ENCODE results near the gene SLC2A1. TPM values are rescaled to one million over a fixed set of nuclear protein-coding genes. Genes with fewer than 3 reads are reported as not detected.
"Not testable (repeated sequence)": the region's sequence is repeated elsewhere in the genome, so short reads cannot be mapped to it uniquely, and the experiment has no call there.

The SLC2A1 gene
- total RNA-seq, 1 experiment from 2014 or later: 83.8 TPM

DNA sequence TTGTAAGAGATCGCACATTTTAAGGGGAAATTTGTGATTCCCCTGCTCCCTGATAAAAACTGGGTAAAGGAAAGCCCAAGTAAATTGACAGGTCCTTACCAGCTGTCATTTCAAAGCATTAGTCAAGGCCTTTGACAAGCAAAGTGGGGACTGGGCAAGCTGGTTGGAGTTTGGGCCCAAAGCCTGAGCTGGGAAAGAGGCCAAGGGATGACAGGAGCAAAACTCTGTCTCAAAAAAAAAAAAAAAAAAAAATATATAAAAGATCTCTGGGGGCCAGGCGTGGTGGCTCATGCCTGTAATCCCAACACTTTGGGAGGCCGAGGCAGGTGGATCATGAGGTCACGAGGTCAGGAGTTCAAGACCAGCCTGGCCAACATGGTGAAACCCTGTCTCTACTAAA, 36.9 kb downstream of the SLC2A1 start:
- DNase-seq: no peak
- Histone ChIP-seq H3K79me2 (ENCODE audit: low read length) (no peaks in the 10 kb centered on the region), H2AFZ (ENCODE audit: low read length) (no peak overlapping the region), H3K27ac (ENCODE audit: low read length) (no peak overlapping the region), H3K9me3 (ENCODE audit: low read length) (no peaks in the 10 kb centered on the region; the same call in 1 of the 2 replicates), H3K9me2 (replicated peaks; ENCODE audit: insufficient read depth, low read length) (no peaks in the 10 kb centered on the region), H3K27me3 (ENCODE audit: low read length) (no peaks in the 10 kb centered on the region), H3K9ac (ENCODE audit: low read length) (no peak overlapping the region), H3K36me3 (ENCODE audit: insufficient read depth, low read length) (peaks cover 7% of the 10 kb centered on the region; the same call in 1 of the 2 replicates), H3K4me2 (ENCODE audit: low read depth, low read length, poor library complexity, severe bottlenecking) (no peak overlapping the region), H4K20me1 (ENCODE audit: insufficient read depth, low read depth, low read length) (no peaks in the 10 kb centered on the region), H3K4me3 (ENCODE audit: low read length) (no peak overlapping the region), H3K4me1 (ENCODE audit: low read length) (peaks cover 30% of the 10 kb centered on the region)

DNA sequence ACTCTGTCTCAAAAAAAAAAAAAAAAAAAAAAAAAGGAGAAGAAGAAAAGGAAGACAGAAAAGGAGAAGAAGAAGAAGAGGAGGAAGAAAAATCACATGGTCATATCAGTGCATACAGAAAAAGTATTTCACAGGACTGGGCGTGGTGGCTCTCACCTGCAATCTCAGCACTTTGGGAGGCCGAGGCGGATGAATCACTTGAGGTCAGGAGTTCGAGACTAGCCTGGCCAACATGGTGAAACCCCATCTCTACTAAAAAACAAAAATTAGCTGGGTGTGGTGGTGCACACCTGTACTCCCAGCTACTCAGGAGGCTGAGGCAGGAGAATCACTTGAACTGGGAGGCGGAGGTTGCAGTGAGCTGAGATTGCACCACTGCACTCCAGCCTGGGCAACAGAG, 39.0 kb downstream of the SLC2A1 start:
- H3K9me3 ChIP-seq (ENCODE audit: low read length); H3K4me3 ChIP-seq (ENCODE audit: low read length); H3K27me3 ChIP-seq (ENCODE audit: low read length); H3K36me3 ChIP-seq (ENCODE audit: insufficient read depth, low read length); H3K27ac ChIP-seq (ENCODE audit: low read length); H3K79me2 ChIP-seq (ENCODE audit: low read length); H2AFZ ChIP-seq (ENCODE audit: low read length); DNase-seq; H3K9me2 ChIP-seq (replicated peaks; ENCODE audit: insufficient read depth, low read length); H3K9ac ChIP-seq (ENCODE audit: low read length); H4K20me1 ChIP-seq (ENCODE audit: insufficient read depth, low read depth, low read length); H3K4me2 ChIP-seq (ENCODE audit: low read depth, low read length, poor library complexity, severe bottlenecking): not testable (repeated sequence)
- H3K4me1 ChIP-seq (ENCODE audit: low read length): peaks cover 10% of the 10 kb centered on the region

DNA sequence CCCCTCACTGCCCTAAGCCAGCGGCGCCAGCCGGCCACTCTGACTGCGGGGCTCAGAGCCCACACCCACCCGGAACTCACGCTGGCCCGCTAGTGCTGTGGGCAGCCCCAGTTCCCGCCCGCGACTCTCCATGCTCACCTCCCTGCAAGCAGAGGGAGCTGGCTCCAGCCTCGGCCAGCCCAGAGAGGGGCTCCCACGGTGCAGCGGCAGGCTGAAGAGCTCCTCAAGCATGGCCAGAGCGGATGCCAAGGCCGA, 41.5 kb downstream of the SLC2A1 start:
- Histone ChIP-seq H3K4me2 (ENCODE audit: low read depth, low read length, poor library complexity, severe bottlenecking) (no peak overlapping the region), H4K20me1 (ENCODE audit: insufficient read depth, low read depth, low read length) (no peaks in the 10 kb centered on the region), H3K36me3 (ENCODE audit: insufficient read depth, low read length) (no peaks in the 10 kb centered on the region; the same call in 1 of the 2 replicates)

DNA sequence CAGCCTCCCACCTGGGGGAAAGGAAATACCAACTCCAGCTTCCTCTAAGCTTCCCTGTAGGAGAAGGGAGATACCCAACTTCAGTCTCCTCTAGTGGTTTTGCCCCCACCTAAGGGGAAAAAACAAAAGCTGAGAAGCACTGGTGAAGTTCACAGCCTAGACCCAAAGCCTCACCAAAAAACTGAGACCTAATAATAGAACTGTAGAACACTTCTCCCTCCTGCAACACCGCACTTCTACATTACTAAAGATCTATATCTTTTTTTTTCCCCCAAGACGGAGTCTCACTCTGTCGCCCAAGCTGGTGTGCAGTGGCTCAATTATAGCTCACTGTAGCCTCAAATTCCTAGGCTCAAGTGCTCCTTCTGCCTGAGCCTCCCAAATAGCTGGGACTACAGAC, 43.2 kb downstream of the SLC2A1 start:
- Histone ChIP-seq H2AFZ (ENCODE audit: low read length) (no peak overlapping the region), H3K9me2 (replicated peaks; ENCODE audit: insufficient read depth, low read length) (no peaks in the 10 kb centered on the region), H3K9ac (ENCODE audit: low read length) (no peak overlapping the region), H3K4me1 (ENCODE audit: low read length) (no peaks in the 10 kb centered on the region), H3K4me3 (ENCODE audit: low read length) (no peak overlapping the region), H3K79me2 (ENCODE audit: low read length) (no peaks in the 10 kb centered on the region), H3K27me3 (ENCODE audit: low read length) (no peaks in the 10 kb centered on the region), H3K27ac (ENCODE audit: low read length) (no peak overlapping the region), H3K4me2 (ENCODE audit: low read depth, low read length, poor library complexity, severe bottlenecking) (no peak overlapping the region), H4K20me1 (ENCODE audit: insufficient read depth, low read depth, low read length) (no peaks in the 10 kb centered on the region), H3K9me3 (ENCODE audit: low read length) (peaks cover 11% of the 10 kb centered on the region), H3K36me3 (ENCODE audit: insufficient read depth, low read length) (no peaks in the 10 kb centered on the region; the same call in 1 of the 2 replicates)
- DNase-seq: no peak

More for the DNA sequence above, 41.5 kb downstream of the SLC2A1 start:
- Histone ChIP-seq H3K9ac (ENCODE audit: low read length) (no peak overlapping the region), H3K79me2 (ENCODE audit: low read length) (no peaks in the 10 kb centered on the region), H3K4me1 (ENCODE audit: low read length) (no peaks in the 10 kb centered on the region), H2AFZ (ENCODE audit: low read length) (no peak overlapping the region), H3K27ac (ENCODE audit: low read length) (no peak overlapping the region), H3K9me2 (replicated peaks; ENCODE audit: insufficient read depth, low read length) (no peaks in the 10 kb centered on the region), H3K9me3 (ENCODE audit: low read length) (peaks cover 11% of the 10 kb centered on the region), H3K4me3 (ENCODE audit: low read length) (no peak overlapping the region), H3K27me3 (ENCODE audit: low read length) (no peaks in the 10 kb centered on the region)
- no peak for DNase-seq

DNA sequence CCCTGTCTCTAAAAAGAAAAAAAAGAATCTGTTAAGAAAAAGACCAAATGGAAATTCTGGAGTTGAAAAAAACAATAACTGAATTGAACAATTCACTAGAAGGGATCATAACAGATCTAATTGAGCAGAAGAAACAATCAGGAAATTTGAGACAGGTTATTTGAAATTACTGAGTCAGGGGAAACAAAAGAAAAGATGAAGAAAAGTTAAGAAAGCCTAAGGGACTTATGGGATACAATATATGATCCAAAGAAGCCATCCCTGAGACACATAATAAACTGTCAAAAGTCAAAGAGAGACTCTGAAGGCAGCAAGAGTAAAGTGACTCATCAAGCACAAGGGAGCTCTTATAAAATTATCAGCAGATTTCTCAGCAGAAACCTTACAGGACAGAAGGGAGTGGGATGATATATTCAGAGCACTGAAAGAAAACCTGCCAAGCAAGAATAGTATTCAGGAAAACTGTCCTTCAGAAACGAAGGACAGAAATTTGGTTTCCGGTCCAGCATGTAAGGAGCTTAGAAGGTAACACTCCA, 44.5 kb downstream of the SLC2A1 start:
- DNase-seq: peak; percentile 48
- Histone ChIP-seq H3K27ac (ENCODE audit: low read length) (no peak overlapping the region), H3K36me3 (ENCODE audit: insufficient read depth, low read length) (no peaks in the 10 kb centered on the region; the same call in 1 of the 2 replicates), H3K79me2 (ENCODE audit: low read length) (no peaks in the 10 kb centered on the region), H3K9me3 (ENCODE audit: low read length) (peaks cover 11% of the 10 kb centered on the region), H3K4me2 (ENCODE audit: low read depth, low read length, poor library complexity, severe bottlenecking) (no peak overlapping the region), H4K20me1 (ENCODE audit: insufficient read depth, low read depth, low read length) (no peaks in the 10 kb centered on the region), H3K27me3 (ENCODE audit: low read length) (no peaks in the 10 kb centered on the region), H2AFZ (ENCODE audit: low read length) (no peak overlapping the region), H3K9ac (ENCODE audit: low read length) (no peak overlapping the region), H3K9me2 (replicated peaks; ENCODE audit: insufficient read depth, low read length) (no peaks in the 10 kb centered on the region), H3K4me1 (ENCODE audit: low read length) (no peaks in the 10 kb centered on the region), H3K4me3 (ENCODE audit: low read length) (no peak overlapping the region)

DNA sequence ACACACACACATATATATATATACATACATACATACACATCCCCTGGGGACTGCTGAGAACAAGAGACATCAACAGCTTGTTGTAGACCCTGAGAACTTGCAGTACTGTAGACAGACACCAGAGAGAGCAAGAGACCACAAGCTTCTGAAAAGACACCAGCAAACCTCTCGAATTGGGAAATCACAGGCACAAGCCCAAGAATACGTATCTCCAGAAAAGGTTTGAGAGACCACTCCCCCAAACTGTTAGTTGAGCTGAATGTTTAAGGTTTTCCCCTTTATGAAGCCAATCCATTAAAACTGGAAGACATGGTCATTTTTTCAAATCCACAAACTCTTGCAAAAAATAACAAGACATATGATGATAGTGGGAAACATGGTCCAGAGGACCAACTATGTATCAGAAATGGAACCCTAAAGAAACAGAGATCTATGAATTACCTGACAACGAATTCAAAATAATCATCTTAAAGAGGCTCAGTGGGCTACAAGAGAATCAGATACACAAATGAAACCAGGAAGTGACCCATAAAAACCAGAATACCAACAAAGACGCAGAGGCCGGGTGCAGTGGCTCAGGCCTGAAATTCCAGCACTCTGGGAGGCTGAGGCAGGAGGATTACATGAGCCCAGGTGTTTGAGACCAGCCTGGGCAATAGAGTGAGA, 45.1 kb downstream of the SLC2A1 start:
- Histone ChIP-seq H3K79me2 (ENCODE audit: low read length) (no peaks in the 10 kb centered on the region), H3K9ac (ENCODE audit: low read length) (no peak overlapping the region), H3K4me1 (ENCODE audit: low read length) (no peaks in the 10 kb centered on the region), H3K4me3 (ENCODE audit: low read length) (no peak overlapping the region), H3K36me3 (ENCODE audit: insufficient read depth, low read length) (no peaks in the 10 kb centered on the region; the same call in 1 of the 2 replicates), H3K4me2 (ENCODE audit: low read depth, low read length, poor library complexity, severe bottlenecking) (no peak overlapping the region), H3K9me2 (replicated peaks; ENCODE audit: insufficient read depth, low read length) (no peaks in the 10 kb centered on the region), H3K27me3 (ENCODE audit: low read length) (no peaks in the 10 kb centered on the region), H4K20me1 (ENCODE audit: insufficient read depth, low read depth, low read length) (no peaks in the 10 kb centered on the region), H3K27ac (ENCODE audit: low read length) (no peak overlapping the region), H2AFZ (ENCODE audit: low read length) (no peak overlapping the region), H3K9me3 (ENCODE audit: low read length) (peaks cover 11% of the 10 kb centered on the region)
- peak; percentile 87 for DNase-seq

DNA sequence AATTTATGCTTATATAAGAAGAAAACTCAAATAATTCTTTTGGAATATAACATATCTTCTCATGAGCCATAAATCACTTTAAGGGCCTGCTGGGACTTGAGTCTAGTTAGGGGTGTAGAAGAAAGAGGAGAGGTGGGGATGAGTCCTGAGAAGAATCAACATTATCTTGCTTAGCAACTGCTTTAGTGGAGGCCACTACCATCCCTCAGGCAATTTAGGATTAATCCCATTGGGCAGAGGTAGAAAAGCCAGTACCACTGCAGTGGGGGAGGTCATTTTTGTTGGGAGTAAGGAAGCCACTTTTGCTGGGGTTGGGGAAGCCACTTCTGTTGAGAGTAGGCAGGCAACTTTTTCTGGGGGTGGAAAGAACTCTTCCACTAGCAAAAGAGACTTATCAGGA, 47.7 kb downstream of the SLC2A1 start:
- H3K36me3 ChIP-seq (ENCODE audit: insufficient read depth, low read length): no peaks in the 10 kb centered on the region; the same call in 1 of the 2 replicates
- no peak overlapping the region for H2AFZ ChIP-seq (ENCODE audit: low read length)
- H4K20me1 ChIP-seq (ENCODE audit: insufficient read depth, low read depth, low read length): no peaks in the 10 kb centered on the region
- H3K9me2 ChIP-seq (replicated peaks; ENCODE audit: insufficient read depth, low read length): no peaks in the 10 kb centered on the region
- peak; percentile 37 for DNase-seq
- H3K4me1 ChIP-seq (ENCODE audit: low read length): no peaks in the 10 kb centered on the region
- no peaks in the 10 kb centered on the region for H3K27me3 ChIP-seq (ENCODE audit: low read length)
- H3K9ac ChIP-seq (ENCODE audit: low read length): no peak overlapping the region
- H3K27ac ChIP-seq (ENCODE audit: low read length): no peak overlapping the region
- H3K4me3 ChIP-seq (ENCODE audit: low read length): no peak overlapping the region
- H3K4me2 ChIP-seq (ENCODE audit: low read depth, low read length, poor library complexity, severe bottlenecking): no peak overlapping the region
- peaks cover 11% of the 10 kb centered on the region for H3K9me3 ChIP-seq (ENCODE audit: low read length)
- H3K79me2 ChIP-seq (ENCODE audit: low read length): no peaks in the 10 kb centered on the region

DNA sequence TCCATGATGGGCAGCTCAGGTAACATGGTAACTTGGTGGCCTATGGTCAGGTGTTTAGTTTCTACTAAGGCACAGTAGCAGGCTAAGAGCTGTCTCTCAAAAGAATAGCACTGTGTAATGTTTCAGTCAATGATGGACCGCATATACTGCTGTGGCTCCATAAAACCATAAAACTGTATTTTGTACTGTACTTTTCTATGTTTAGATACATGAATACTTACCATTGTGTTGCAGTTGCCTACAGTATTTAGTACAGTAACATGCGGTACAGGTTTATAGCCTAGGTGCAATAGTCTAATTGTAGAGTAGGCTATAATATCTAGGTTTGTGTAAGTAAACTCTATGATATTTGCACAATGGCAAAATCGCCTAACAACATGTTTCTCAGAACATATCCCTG, 50.6 kb downstream of the SLC2A1 start:
- Histone ChIP-seq H3K4me1 (ENCODE audit: low read length) (no peaks in the 10 kb centered on the region), H3K9ac (ENCODE audit: low read length) (no peak overlapping the region), H3K27ac (ENCODE audit: low read length) (no peak overlapping the region), H3K9me2 (replicated peaks; ENCODE audit: insufficient read depth, low read length) (no peaks in the 10 kb centered on the region), H4K20me1 (ENCODE audit: insufficient read depth, low read depth, low read length) (no peaks in the 10 kb centered on the region), H3K9me3 (ENCODE audit: low read length) (no peaks in the 10 kb centered on the region), H3K4me3 (ENCODE audit: low read length) (no peak overlapping the region), H3K79me2 (ENCODE audit: low read length) (no peaks in the 10 kb centered on the region), H3K36me3 (ENCODE audit: insufficient read depth, low read length) (no peaks in the 10 kb centered on the region), H3K27me3 (ENCODE audit: low read length) (no peaks in the 10 kb centered on the region), H3K4me2 (ENCODE audit: low read depth, low read length, poor library complexity, severe bottlenecking) (no peak overlapping the region), H2AFZ (ENCODE audit: low read length) (no peak overlapping the region)
- DNase-seq: peak; percentile 24
